Large intestine (tissue), 3 donors: ENCODE results near the gene PPIC. TPM values are rescaled to one million over a fixed set of nuclear protein-coding genes. Genes with fewer than 3 reads are reported as not detected.
"Not testable (repeated sequence)": the region's sequence is repeated elsewhere in the genome, so short reads cannot be mapped to it uniquely, and the experiment has no call there.

ENCODE experiments used
- DNase-seq, 2 donors: peaks; one replicate each; pipeline versions ENCODE4 v3.0.0 to v3.0.0-alpha.2; 2013
- H3K27ac ChIP-seq: one replicate; pipeline ENCODE4 v1.5.1; 2013; ENCODE audit warnings: low read length
- H3K27me3 ChIP-seq: 2 replicates; pipeline ENCODE4 v1.6.1; 2013; ENCODE audit warnings: low read length; ENCODE audit not compliant: control insufficient read depth, insufficient read depth
- H3K36me3 ChIP-seq: 2 replicates; pipeline ENCODE4 v1.6.1; 2013; ENCODE audit warnings: low read length; ENCODE audit not compliant: control insufficient read depth, insufficient read depth
- H3K4me1 ChIP-seq: one replicate; pipeline ENCODE4 v1.6.1; 2013; ENCODE audit warnings: low read length; ENCODE audit not compliant: control insufficient read depth, insufficient read depth
- H3K4me3 ChIP-seq: one replicate; pipeline ENCODE4 v1.5.1; 2013; ENCODE audit warnings: low read length
- H3K9me3 ChIP-seq: one replicate; pipeline ENCODE4 v1.6.1; 2013; ENCODE audit warnings: mild to moderate bottlenecking, low read depth, low read length, moderate library complexity; ENCODE audit not compliant: control insufficient read depth
- WGBS: methylation state at CpG from one replicate; pipeline ENCODE4 v1.1.5; 2013; ENCODE audit warnings: low lambda C conversion rate; ENCODE audit not compliant: insufficient coverage; 5-methylcytosine and 5-hydroxymethylcytosine counted together
- polyA plus RNA-seq: library from polyadenylated mRNA; unstranded; fragments of 120-200 nt; gene quantifications from one replicate; pipeline ENCODE4 v1.2.1, GENCODE V29; 2013

PPIC gene
- polyA plus RNA-seq, 1 donor, result 25.3 TPM

DNA sequence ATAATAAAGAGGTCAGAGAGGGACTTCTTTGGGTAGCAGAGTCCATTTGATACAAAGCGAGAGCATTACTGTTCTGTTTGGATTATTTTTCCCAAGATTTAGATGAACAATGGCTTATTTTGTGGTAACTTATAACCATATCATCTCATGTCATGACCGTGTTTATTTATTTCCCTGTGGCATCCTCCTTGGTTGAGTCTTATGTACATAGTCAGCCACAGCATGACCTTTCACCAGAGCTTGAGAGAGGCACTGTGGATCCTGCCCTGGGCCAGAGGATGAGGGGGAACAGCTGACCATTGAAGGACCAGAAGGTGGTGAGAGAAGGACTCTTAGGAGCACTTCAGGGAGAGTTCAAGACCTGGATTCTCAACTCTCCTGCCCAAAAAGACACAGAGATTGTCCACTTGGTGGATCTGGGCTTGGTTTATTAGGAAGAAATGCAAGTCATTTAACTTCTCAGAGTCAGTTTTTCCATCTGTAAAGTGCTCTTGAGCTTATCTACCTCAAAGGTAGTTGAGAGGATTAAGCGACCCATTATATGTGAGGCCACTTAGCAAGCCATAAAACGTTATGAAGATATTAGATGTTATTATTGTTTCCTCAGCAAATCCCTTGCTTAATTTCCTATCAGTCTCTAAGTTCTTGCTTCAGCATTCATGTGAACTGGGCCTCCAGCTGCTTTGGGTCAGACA, 51.4 kb downstream of the PPIC start:
- no peaks in the 10 kb centered on the region for H3K9me3 ChIP-seq
- H3K4me1 ChIP-seq, result no peaks in the 10 kb centered on the region
- no peak for DNase-seq
- WGBS, result 80% methylated on average over 1 of the region's 4 CpGs
- no peak overlapping the region for H3K27ac ChIP-seq
- no peaks in the 10 kb centered on the region for H3K27me3 ChIP-seq
- H3K36me3 ChIP-seq, result no peaks in the 10 kb centered on the region
- no peak overlapping the region for H3K4me3 ChIP-seq

DNA sequence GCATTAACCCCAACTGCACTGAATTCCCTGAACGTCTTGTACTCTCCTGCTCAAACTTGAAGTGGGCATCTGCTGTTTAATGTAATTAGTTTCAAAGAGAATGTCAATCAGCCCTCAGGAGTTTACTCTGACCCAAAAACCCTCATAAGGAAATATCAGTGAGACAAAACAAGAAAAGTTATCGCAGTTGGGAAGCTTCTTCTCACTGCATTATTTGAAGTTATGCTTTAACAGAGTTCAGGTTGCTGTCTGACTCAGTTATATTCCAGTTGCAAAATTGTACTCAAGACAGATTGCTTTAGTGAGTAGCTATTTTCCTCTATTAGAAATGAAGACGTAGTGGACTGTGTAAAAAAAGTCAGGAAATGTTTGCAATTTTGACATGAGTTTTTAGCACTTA, 52.1 kb downstream of the PPIC start:
- no peak overlapping the region for H3K4me3 ChIP-seq
- WGBS, result 100% methylated on average over 2 of the region's 3 CpGs
- no peak for DNase-seq
- H3K4me1 ChIP-seq, result no peaks in the 10 kb centered on the region
- no peaks in the 10 kb centered on the region for H3K36me3 ChIP-seq
- no peaks in the 10 kb centered on the region for H3K9me3 ChIP-seq
- no peak overlapping the region for H3K27ac ChIP-seq
- H3K27me3 ChIP-seq, result no peaks in the 10 kb centered on the region

DNA sequence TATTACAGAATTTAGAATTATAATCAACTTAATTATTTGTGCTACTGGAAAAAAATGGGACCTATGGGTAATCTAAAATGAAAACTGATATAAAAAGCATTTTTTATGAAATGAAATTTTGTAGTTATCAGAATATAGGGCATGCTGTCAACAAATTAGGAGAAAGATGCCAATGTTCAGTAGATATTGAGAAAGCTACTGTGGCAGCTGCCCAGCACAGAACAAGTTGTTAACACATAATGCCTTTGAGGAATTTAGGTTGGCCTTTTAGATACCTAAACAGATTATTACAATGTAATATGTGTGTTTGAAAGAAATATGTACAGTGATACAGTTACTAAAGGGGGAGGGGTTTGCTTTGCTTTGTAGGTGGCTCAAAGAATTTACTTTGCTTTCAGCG, 54.1 kb downstream of the PPIC start:
- Histone ChIP-seq H3K27me3 (no peaks in the 10 kb centered on the region), H3K27ac (no peak overlapping the region), H3K9me3 (no peaks in the 10 kb centered on the region), H3K4me1 (no peaks in the 10 kb centered on the region), H3K36me3 (no peaks in the 10 kb centered on the region), H3K4me3 (no peak overlapping the region)
- DNase-seq, result no peak
- no CpG with 5 or more reads among the region's 1 CpG for WGBS

DNA sequence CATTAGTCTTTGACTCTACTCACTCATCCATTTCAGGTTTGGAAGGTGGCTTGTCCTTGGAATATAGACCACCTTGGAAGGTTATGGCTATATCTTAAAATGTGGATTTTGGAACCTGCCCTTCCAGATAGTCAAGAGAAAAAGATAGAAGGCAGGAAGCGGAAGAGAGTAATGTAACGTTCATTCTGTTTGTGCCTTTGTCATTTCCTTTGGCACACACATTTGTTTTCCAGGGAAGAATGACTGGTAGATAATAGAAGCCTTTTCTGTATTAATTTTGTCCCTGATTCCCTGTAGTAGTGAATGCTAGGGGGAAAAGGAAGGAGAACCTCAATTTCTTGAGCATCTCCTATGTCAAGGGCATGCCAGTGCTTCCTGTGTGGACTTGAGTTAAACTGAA, 54.7 kb downstream of the PPIC start:
- Histone ChIP-seq H3K4me1 (no peaks in the 10 kb centered on the region), H3K4me3 (no peak overlapping the region), H3K27me3 (no peaks in the 10 kb centered on the region), H3K27ac (no peak overlapping the region), H3K36me3 (no peaks in the 10 kb centered on the region), H3K9me3 (no peaks in the 10 kb centered on the region)
- DNase-seq, result no peak
- WGBS, result no CpG with 5 or more reads among the region's 2 CpGs

DNA sequence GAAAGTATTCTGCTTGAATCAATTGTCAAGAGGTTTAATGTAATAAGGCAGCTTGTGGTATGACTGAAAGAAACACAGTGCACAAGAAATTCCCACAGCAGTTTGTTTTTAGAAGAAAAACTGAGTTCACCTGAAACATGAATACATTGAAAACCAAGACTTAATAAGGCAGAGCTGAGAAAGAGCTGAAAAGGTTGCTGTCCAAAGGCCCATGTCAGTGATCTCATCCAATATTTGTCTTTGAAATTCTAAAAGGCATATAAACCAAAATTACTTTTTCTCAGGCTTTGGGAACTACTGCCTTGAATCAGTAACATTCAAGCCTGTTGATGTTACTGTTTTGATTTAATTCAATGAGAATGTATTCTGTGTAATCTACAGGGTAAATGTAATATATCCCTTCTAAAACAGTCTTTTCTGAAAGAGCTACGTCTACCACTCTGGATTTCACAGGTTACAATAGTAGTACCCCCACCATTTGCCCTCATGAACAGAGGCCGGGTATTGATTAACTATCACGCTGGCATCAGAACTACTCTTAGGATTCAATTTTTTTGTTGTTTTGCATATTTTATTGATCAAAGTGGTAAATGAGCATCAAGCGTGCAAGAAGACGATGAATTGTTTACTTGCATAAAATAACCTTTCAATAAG, 57.8 kb downstream of the PPIC start:
- H3K9me3 ChIP-seq, result no peaks in the 10 kb centered on the region
- H3K36me3 ChIP-seq, result no peaks in the 10 kb centered on the region
- peak in 1 of 2 donors; percentile 18 for DNase-seq
- H3K27ac ChIP-seq, result no peak overlapping the region
- H3K27me3 ChIP-seq, result no peaks in the 10 kb centered on the region
- no CpG with 5 or more reads among the region's 5 CpGs for WGBS
- no peaks in the 10 kb centered on the region for H3K4me1 ChIP-seq
- no peak overlapping the region for H3K4me3 ChIP-seq

DNA sequence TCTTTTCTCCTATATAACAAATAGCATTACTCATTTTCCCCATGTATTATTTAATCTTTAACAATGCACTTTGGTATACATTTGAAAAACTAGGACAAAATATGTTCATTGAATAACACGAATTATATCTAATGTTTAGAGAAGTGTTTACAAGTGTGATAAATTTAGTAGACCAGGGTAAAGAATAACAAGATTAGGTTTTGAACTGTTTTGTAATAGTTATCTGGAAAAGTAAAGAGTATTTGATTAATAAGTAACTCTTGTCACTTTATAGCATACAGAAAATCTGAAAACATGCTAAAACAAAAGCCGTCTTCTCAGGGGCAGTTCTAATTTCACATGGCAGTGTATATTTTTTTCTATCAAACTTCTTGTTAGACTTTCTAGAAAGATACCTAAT, 58.5 kb downstream of the PPIC start:
- Histone ChIP-seq H3K4me1 (no peaks in the 10 kb centered on the region), H3K9me3 (no peaks in the 10 kb centered on the region), H3K36me3 (no peaks in the 10 kb centered on the region), H3K4me3 (no peak overlapping the region), H3K27me3 (no peaks in the 10 kb centered on the region), H3K27ac (no peak overlapping the region)
- no peak for DNase-seq
- 13% methylated on average over 1 of the region's 2 CpGs for WGBS

DNA sequence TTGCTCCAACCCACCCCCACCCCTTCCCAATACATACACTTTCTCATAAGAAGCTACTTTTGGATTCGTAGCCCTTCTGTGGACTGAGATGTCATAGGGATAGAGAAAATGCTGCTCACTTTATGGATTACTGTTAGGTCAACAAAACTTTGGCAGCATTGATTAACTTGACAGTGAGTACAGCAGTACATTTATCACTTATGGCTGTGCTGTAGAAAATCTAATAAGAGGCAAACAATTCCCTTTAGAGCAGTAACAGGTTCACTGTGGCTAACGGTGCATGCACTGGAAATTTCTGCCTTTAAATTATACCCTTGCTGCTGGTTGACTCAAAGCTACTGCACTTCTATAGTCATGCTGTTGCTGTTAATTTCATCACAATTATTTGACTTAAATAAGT, 59.2 kb downstream of the PPIC start:
- Histone ChIP-seq H3K4me1 (no peaks in the 10 kb centered on the region), H3K27me3 (no peaks in the 10 kb centered on the region), H3K4me3 (no peak overlapping the region), H3K27ac (no peak overlapping the region), H3K36me3 (no peaks in the 10 kb centered on the region), H3K9me3 (no peaks in the 10 kb centered on the region)
- WGBS, result no CpG with 5 or more reads among the region's 2 CpGs
- no peak for DNase-seq

DNA sequence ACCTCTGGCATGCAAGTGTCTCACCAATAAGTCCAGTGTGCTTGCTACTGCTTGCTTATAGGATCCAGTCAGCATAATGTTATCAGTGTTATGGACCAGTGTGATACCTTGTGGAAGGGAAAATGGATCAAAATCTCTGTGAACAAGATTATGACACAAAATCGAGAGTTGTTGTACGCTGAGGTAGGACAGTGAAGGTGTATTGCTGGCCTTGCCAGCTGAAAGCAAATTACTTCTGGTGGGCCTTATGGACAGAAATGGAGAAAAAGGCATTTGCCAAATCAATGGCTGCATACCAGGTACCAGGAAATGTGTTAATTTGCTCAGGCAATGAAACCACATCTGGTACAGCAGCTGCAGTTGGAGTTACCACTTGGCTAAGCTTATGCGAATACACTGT, 62.3 kb downstream of the PPIC start:
- H3K27me3 ChIP-seq, H3K4me1 ChIP-seq, H3K27ac ChIP-seq, H3K9me3 ChIP-seq, H3K36me3 ChIP-seq, DNase-seq, H3K4me3 ChIP-seq: not testable (repeated sequence)
- WGBS, result no CpG with 5 or more reads among the region's 3 CpGs

DNA sequence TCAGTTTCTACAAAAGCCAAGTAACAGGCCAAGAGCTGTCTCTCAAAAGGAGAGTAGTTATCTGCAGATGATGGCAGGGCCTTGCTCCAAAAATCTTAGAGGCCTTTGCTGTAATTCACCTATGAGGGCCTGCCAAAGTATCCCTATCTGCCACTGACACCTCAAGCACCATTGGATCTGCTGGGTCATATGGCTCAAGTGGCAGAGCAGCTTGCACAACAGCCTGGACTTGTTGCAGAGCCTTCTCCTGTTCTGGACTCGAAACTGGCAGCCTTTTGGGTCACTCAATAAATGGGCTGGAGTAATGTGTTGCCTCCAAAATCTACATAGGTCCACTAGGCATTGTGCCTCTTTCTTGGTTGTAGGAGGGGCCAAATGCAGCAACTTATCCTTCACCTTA, 62.8 kb downstream of the PPIC start:
- not testable (repeated sequence) for DNase-seq, H3K9me3 ChIP-seq, H3K27ac ChIP-seq, H3K4me1 ChIP-seq, H3K4me3 ChIP-seq, H3K36me3 ChIP-seq, H3K27me3 ChIP-seq
- WGBS, result no CpG with 5 or more reads among the region's 1 CpG
